ENCODE data around the gene LDLRAD3. TPM values are rescaled to one million over a fixed set of nuclear protein-coding genes. Genes with fewer than 3 reads are reported as not detected.

LDLRAD3 gene
- total RNA-seq, 1 experiment from 2014 or later = 19.0 TPM

- Histone ChIP-seq H3K36me3 (ENCODE audit: control insufficient read depth in 1 of 2, insufficient read depth in 2 of 2, low read length in 2 of 2) (no peaks in the 10 kb centered on the region), H3K4me3 (replicated peaks in 1 of 2; ENCODE audit: low read depth in 1 of 2, low read length in 2 of 2) (no peak overlapping the region), H3K27me3 (ENCODE audit: insufficient read depth, low read length) (no peaks in the 10 kb centered on the region), H4K20me1 (ENCODE audit: insufficient read depth) (no peaks in the 10 kb centered on the region), H3K4me1 (ENCODE audit: control insufficient read depth in 1 of 2, insufficient read depth in 2 of 2, low read length in 2 of 2) (no peaks in the 10 kb centered on the region), H3K9me2 (ENCODE audit: insufficient read depth) (no peaks in the 10 kb centered on the region), H3K79me2 (ENCODE audit: insufficient read depth, low read length) (no peaks in the 10 kb centered on the region), H3K27ac (ENCODE audit: low read depth, low read length) (no peak overlapping the region), H2AFZ (ENCODE audit: low read depth, low read length, poor library complexity, severe bottlenecking) (no peak overlapping the region), H3K9me3 (ENCODE audit: control insufficient read depth in 1 of 2, insufficient read depth in 1 of 2, low read depth in 1 of 2, low read length in 2 of 2) (peaks cover 0 to 5% of the 10 kb centered on the region in 2 experiments; a peak in 1 of 4 replicates), H3K4me2 (ENCODE audit: low read length) (no peak overlapping the region), H3K9ac (ENCODE audit: low read length) (no peak overlapping the region)
- no TSS peak for BruUV-seq (replicated peaks)
- DNase-seq (ENCODE audit: low read depth, low spot score) (no peak), ATAC-seq (no peak)
- ChIA-PET POLR2A (no interaction called here), CTCF (no interaction called here), RAD21 (ENCODE audit: low non-redundant PET in 1 of 2, low total read pairs in 2 of 2, uncharacterized antibody in 2 of 2, unreplicated experiment in 2 of 2) (no interaction called here)
- intact Hi-C loops (cut with micrococcal nuclease) = no loop called here
- no peak for TF ChIP-seq CTCF (IDR thresholded peaks at IDR 0.05 in 2 of 3, conservative IDR thresholded peaks at IDR 0.05 in 1 of 3; ENCODE audit: borderline replicate concordance in 1 of 3, insufficient read depth in 1 of 3, low read depth in 2 of 3, low read length in 2 of 3)
- no peak for TF ChIP-seq RAD21 (IDR thresholded peaks at IDR 0.05; ENCODE audit: low read depth)
Observed at GRCh38 chr11:36114095-36114494, 170.2 kb downstream of the LDLRAD3 start.

- BruUV-seq (replicated peaks) = no TSS peak
- H3K36me3 ChIP-seq (ENCODE audit: control insufficient read depth in 1 of 2, insufficient read depth in 2 of 2, low read length in 2 of 2) = no peaks in the 10 kb centered on the region
- H3K9ac ChIP-seq (ENCODE audit: low read length) = no peak overlapping the region
- H3K79me2 ChIP-seq (ENCODE audit: insufficient read depth, low read length) = no peaks in the 10 kb centered on the region
- no peak for ATAC-seq
- intact Hi-C loops (cut with micrococcal nuclease) = no loop called here
- ChIA-PET CTCF (interaction anchor here (0.5 kb wide), 1 partner anchor 32 kb away, joined by 3 read pairs; no protein-coding TSS in a partner anchor), POLR2A (no interaction called here), RAD21 (ENCODE audit: low non-redundant PET in 1 of 2, low total read pairs in 2 of 2, uncharacterized antibody in 2 of 2, unreplicated experiment in 2 of 2) (no interaction called here)
- TF ChIP-seq CBX3 (IDR thresholded peaks at IDR 0.05; ENCODE audit: low read depth) = no peak
- TF ChIP-seq ZNF274 (IDR thresholded peaks at IDR 0.05; ENCODE audit: low read depth, low read length) = no peak
- TF ChIP-seq TCF7L2 (IDR thresholded peaks at IDR 0.05; ENCODE audit: borderline replicate concordance, extremely low read depth, insufficient read depth, insufficient read length) = no peak
- TF ChIP-seq POLR2A (IDR thresholded peaks at IDR 0.05; ENCODE audit: borderline replicate concordance, extremely low read depth, insufficient read depth, insufficient read length) = no peak
- no peak for TF ChIP-seq ZFX (IDR thresholded peaks at IDR 0.05)
- TF ChIP-seq YY1 (IDR thresholded peaks at IDR 0.05; ENCODE audit: extremely low read depth, insufficient replicate concordance, low read depth, low read length) = no peak
- TF ChIP-seq EZH2phosphoT487 (IDR thresholded peaks at IDR 0.05; ENCODE audit: borderline replicate concordance) = no peak
- no peak overlapping the region for H3K4me2 ChIP-seq (ENCODE audit: low read length)
- no peak for DNase-seq (ENCODE audit: low read depth, low spot score)
- no peaks in the 10 kb centered on the region for H3K9me2 ChIP-seq (ENCODE audit: insufficient read depth)
- no peaks in the 10 kb centered on the region for H3K4me1 ChIP-seq (ENCODE audit: control insufficient read depth in 1 of 2, insufficient read depth in 2 of 2, low read length in 2 of 2)
- no peaks in the 10 kb centered on the region for H4K20me1 ChIP-seq (ENCODE audit: insufficient read depth)
- H3K27ac ChIP-seq (ENCODE audit: low read depth, low read length) = no peak overlapping the region
- no peak overlapping the region for H2AFZ ChIP-seq (ENCODE audit: low read depth, low read length, poor library complexity, severe bottlenecking)
- no peaks in the 10 kb centered on the region for H3K27me3 ChIP-seq (ENCODE audit: insufficient read depth, low read length)
- peaks cover 0 to 5% of the 10 kb centered on the region in 2 experiments; a peak in 1 of 4 replicates for H3K9me3 ChIP-seq (ENCODE audit: control insufficient read depth in 1 of 2, insufficient read depth in 1 of 2, low read depth in 1 of 2, low read length in 2 of 2)
- no peak overlapping the region for H3K4me3 ChIP-seq (replicated peaks in 1 of 2; ENCODE audit: low read depth in 1 of 2, low read length in 2 of 2)
Observed at GRCh38 chr11:36115378-36115801, 171.5 kb downstream of the LDLRAD3 start.
